Endothelial cell of umbilical vein (primary cell): ENCODE results near the gene CMC2.

Experiments
- CTCF ChIP-seq, 2 donors: IDR thresholded peaks; 1 replicate in 1 of 2; 2 replicates in 1 of 2; pipeline ENCODE4 v1.5.1; 2011; ENCODE audit warnings: low read length in 2 of 2, mild to moderate bottlenecking in 2 of 2, moderate library complexity in 2 of 2, control low read depth in 1 of 2, inconsistent platforms in 1 of 2, low read depth in 1 of 2; ENCODE audit not compliant: insufficient read depth in 1 of 2; ENCODE audit errors: extremely low read depth in 1 of 2
- EZH2 ChIP-seq: IDR thresholded peaks from 2 replicates; pipeline ENCODE4 v1.6.1; 2012; ENCODE audit warnings: borderline replicate concordance, low read depth, mild to moderate bottlenecking, moderate library complexity, low read length, inconsistent platforms; ENCODE audit not compliant: severe bottlenecking
- FOS ChIP-seq: IDR thresholded peaks from 2 replicates; pipeline ENCODE4 v1.6.1; 2011; ENCODE audit warnings: mild to moderate bottlenecking, low read length, moderate library complexity, borderline replicate concordance; ENCODE audit not compliant: insufficient read depth
- GATA2 ChIP-seq: IDR thresholded peaks from 2 replicates; pipeline ENCODE4 v1.7.0; 2011; ENCODE audit warnings: low read depth, mild to moderate bottlenecking, moderate library complexity, mixed read lengths, low read length; ENCODE audit not compliant: insufficient read length, insufficient read depth
- JUN ChIP-seq: IDR thresholded peaks from 2 replicates; pipeline ENCODE4 v1.6.1; 2011; ENCODE audit warnings: borderline replicate concordance, low read depth; ENCODE audit not compliant: insufficient read length, insufficient read depth
- POLR2A ChIP-seq: IDR thresholded peaks from 2 replicates; pipeline ENCODE4 v1.6.1; 2012; ENCODE audit warnings: low read depth, mild to moderate bottlenecking, control low read depth, low read length
- POLR2AphosphoS5 ChIP-seq: IDR thresholded peaks from 2 replicates; pipeline ENCODE4 v1.6.1; 2012; ENCODE audit warnings: low read depth, mild to moderate bottlenecking, control low read depth, low read length, moderate library complexity; ENCODE audit not compliant: insufficient read depth

- TF ChIP-seq CTCF (IDR thresholded peaks at IDR 0.05; ENCODE audit: extremely low read depth in 1 of 2, insufficient read depth in 1 of 2, low read depth in 1 of 2, low read length in 2 of 2) (no peak), GATA2 (no peak), POLR2A (no peak), POLR2AphosphoS5 (no peak), JUN (no peak), EZH2 (no peak), FOS (no peak)
Observed at GRCh38 chr16:80981103-80981502, 25.6 kb downstream of the CMC2 start.
